B cell (primary cell): Measurements from ENCODE around the gene C2orf74. TPM values are rescaled to one million over a fixed set of nuclear protein-coding genes. Genes with fewer than 3 reads are reported as not detected.

ENCODE experiments used
- ATAC-seq: fragments of 200-7000 bp; cut with Tn5 transposase; one replicate; pipeline ENCODE4 v1.10.0; 2021; ENCODE audit warnings: low read depth, mild to moderate bottlenecking, moderate number of reproducible peaks, moderate library complexity
- CTCF ChIA-PET: fragments of 350-600 bp; sonication (Branson Sonifier 250); formaldehyde crosslinking; loops from one replicate; lab custom pipeline; 2021; ENCODE audit warnings: antibody characterized with exemption, inconsistent platforms; lab: Charles Lee
- POLR2A ChIA-PET: fragments of 350-600 bp; sonication (Branson Sonifier 250); formaldehyde crosslinking; loops from one replicate; lab custom pipeline; 2021; ENCODE audit warnings: antibody characterized with exemption; lab: Charles Lee
- DNase-seq: peaks from one replicate; pipeline ENCODE4 v3.0.0; 2013
- H2AFZ ChIP-seq: 2 replicates; pipeline ENCODE4 v1.6.1; 2012; ENCODE audit warnings: mild to moderate bottlenecking, low read depth, low read length; ENCODE audit not compliant: insufficient read depth, poor library complexity, severe bottlenecking
- H3K27ac ChIP-seq, 2 donors: 1 replicate in 1 of 2; 2 replicates in 1 of 2; pipeline ENCODE4 v1.5.1; 2012 to 2013; ENCODE audit warnings: low read length in 2 of 2, mild to moderate bottlenecking in 2 of 2, moderate library complexity in 1 of 2
- H3K27me3 ChIP-seq, 4 experiments: fragments of 200-600 bp in 1 of 4; sonication (generic) in 1 of 4; replicated peaks in 1 of 4; 1 replicate in 2 of 4; 2 replicates in 2 of 4; pipeline versions ENCODE4 v1.6.1 to v1.7.0; 2013 to 2016; ENCODE audit warnings: low read length in 3 of 4, mild to moderate bottlenecking in 2 of 4, mixed read lengths in 1 of 4, moderate library complexity in 1 of 4; ENCODE audit not compliant: insufficient read depth in 4 of 4, control insufficient read depth in 3 of 4; ENCODE audit errors: control extremely low read depth in 1 of 4
- H3K36me3 ChIP-seq, 2 experiments: replicated peaks in 1 of 2; 1 replicate in 1 of 2; 2 replicates in 1 of 2; pipeline versions ENCODE4 v1.6.1 to v1.7.1; 2013; ENCODE audit warnings: low read length in 1 of 2; ENCODE audit not compliant: insufficient read depth in 2 of 2, control insufficient read depth in 1 of 2; ENCODE audit errors: control extremely low read depth in 1 of 2, extremely low read depth in 1 of 2
- H3K4me1 ChIP-seq, 2 donors: fragments of 200-600 bp in 1 of 2; sonication (generic) in 1 of 2; 1 replicate in 1 of 2; 2 replicates in 1 of 2; pipeline versions ENCODE4 v1.5.1 to v1.6.1; 2013 to 2017; ENCODE audit warnings: low read length in 2 of 2; ENCODE audit not compliant: control insufficient read depth in 2 of 2, insufficient read depth in 2 of 2
- H3K4me2 ChIP-seq: replicated peaks from 2 replicates; pipeline ENCODE3; 2012; ENCODE audit warnings: mild to moderate bottlenecking, low read depth, low read length; ENCODE audit not compliant: poor library complexity, severe bottlenecking
- H3K4me3 ChIP-seq, 5 experiments: fragments of 200-600 bp in 1 of 5; sonication (generic) in 1 of 5; 1 replicate in 3 of 5; 2 replicates in 2 of 5; pipeline versions ENCODE4 v1.5.1 to v1.7.0; 2011 to 2016; ENCODE audit warnings: low read length in 4 of 5, mild to moderate bottlenecking in 4 of 5, low read depth in 2 of 5, control low read depth in 1 of 5, moderate library complexity in 1 of 5; ENCODE audit not compliant: insufficient read depth in 1 of 5; ENCODE audit errors: control extremely low read depth in 1 of 5, extremely low read depth in 1 of 5
- H3K79me2 ChIP-seq: fragments of 200-600 bp; sonication (generic); one replicate; pipeline ENCODE4 v1.6.0; 2016; ENCODE audit warnings: low read length; ENCODE audit not compliant: control insufficient read depth, insufficient read depth
- H3K9ac ChIP-seq: fragments of 200-600 bp; sonication (generic); 2 replicates; pipeline ENCODE4 v1.6.1; 2017; ENCODE audit warnings: mild to moderate bottlenecking, low read length, moderate library complexity
- H3K9me3 ChIP-seq, 3 donors: one replicate each; pipeline versions ENCODE4 v1.6.1 to v1.7.1; 2013; ENCODE audit warnings: low read length in 2 of 3; ENCODE audit not compliant: control insufficient read depth in 2 of 3, insufficient read depth in 1 of 3; ENCODE audit errors: control extremely low read depth in 1 of 3
- H4K20me1 ChIP-seq: 2 replicates; pipeline ENCODE4 v1.6.0; 2012; ENCODE audit warnings: mild to moderate bottlenecking, low read length; ENCODE audit not compliant: insufficient read depth, control insufficient read depth, poor library complexity, severe bottlenecking
- H3K27ac Mint-ChIP-seq: one replicate; pipeline ENCODE4 v1.8.0; 2021; ENCODE audit warnings: mixed read lengths
- H3K27me3 Mint-ChIP-seq: one replicate; pipeline ENCODE4 v1.8.0; 2021; ENCODE audit warnings: mixed read lengths
- H3K4me1 Mint-ChIP-seq: one replicate; pipeline ENCODE4 v1.8.0; 2021; ENCODE audit warnings: mixed read lengths
- H3K4me3 Mint-ChIP-seq: one replicate; pipeline ENCODE4 v1.8.0; 2021; ENCODE audit warnings: mixed read lengths
- H3K9me3 Mint-ChIP-seq: one replicate; pipeline ENCODE4 v1.8.0; 2022; ENCODE audit warnings: mixed read lengths; ENCODE audit not compliant: insufficient read depth
- CTCF ChIP-seq: fragments of 200-600 bp; IDR thresholded peaks from one replicate; pipeline ENCODE4 v1.8.0; 2022; ENCODE audit warnings: antibody characterized with exemption, mild to moderate bottlenecking
- EZH2 ChIP-seq: IDR thresholded peaks from 2 replicates; pipeline ENCODE4 v1.6.1; 2012; ENCODE audit warnings: borderline replicate concordance, low read depth, mild to moderate bottlenecking, moderate library complexity, low read length; ENCODE audit not compliant: insufficient read depth, poor library complexity, severe bottlenecking
- WGBS: methylation state at CpG from one replicate; pipeline ENCODE4 v1.1.5; 2013; ENCODE audit warnings: missing lambda C conversion rate; ENCODE audit not compliant: insufficient coverage; 5-methylcytosine and 5-hydroxymethylcytosine counted together
- intact Hi-C: fragments of 100-400 bp; cut with micrococcal nuclease; formaldehyde crosslinking; loops from one replicate; pipeline ENCODE4 v1.10.0; 2022
- polyA plus RNA-seq: library from polyadenylated mRNA; depleted of rRNA; stranded (reverse); fragments of >200 nt; gene quantifications from 2 replicates; pipeline ENCODE4 v1.2.3, GENCODE V29; 2012
- total RNA-seq, 2 donors: library from RNA; stranded (reverse); fragments of 120-200 nt in 1 of 2; gene quantifications; 1 replicate in 1 of 2; 2 replicates in 1 of 2; pipeline versions ENCODE4 v1.2.3 to v1.2.4, GENCODE V29; 2013 to 2022

C2orf74 gene
- total and polyA plus RNA-seq, 2 donors (not counting 1 experiment from before 2014, with no cell fraction given) = 11.1 to 16.2 TPM

GRCh38 chr2:61179701-61180639 lies 18.0 kb downstream of the C2orf74 start:
- H3K9me3 ChIP-seq = no peaks in the 10 kb centered on the region
- DNase-seq (no peak), ATAC-seq (no peak)
- H3K4me3 Mint-ChIP-seq = peak overlapping the region; percentile 16
- H3K27me3 ChIP-seq = no peaks in the 10 kb centered on the region
- ChIA-PET CTCF (no interaction called here), POLR2A (interaction anchor here (0.5 to 0.6 kb wide), 2 partner anchors 21 to 37 kb away, joined by 3 read pairs; no protein-coding TSS in a partner anchor)
- H3K27ac ChIP-seq = peak overlapping the region in 1 of 2 donors; percentile 26
- H3K4me3 ChIP-seq = no peak overlapping the region
- peaks cover 17 to 57% of the 10 kb centered on the region in 2 experiments for H3K36me3 ChIP-seq
- TF ChIP-seq EZH2 = no peak
- no peak for TF ChIP-seq CTCF
- peak overlapping the region; percentile 73 for H3K4me2 ChIP-seq
- 95% methylated on average over 12 of the region's 14 CpGs for WGBS
- peaks cover 58% of the 10 kb centered on the region for H3K4me1 Mint-ChIP-seq
- no peak overlapping the region for H2AFZ ChIP-seq
- intact Hi-C loops = loop anchor here (10.0 kb wide), 1 partner anchor 705 kb away; the partner anchor contains the start of gene CCT4
- H3K9ac ChIP-seq = no peak overlapping the region
- H3K79me2 ChIP-seq = peaks cover 48% of the 10 kb centered on the region
- peaks cover 19% of the 10 kb centered on the region for H4K20me1 ChIP-seq
- H3K4me1 ChIP-seq = peaks cover 26 to 42% of the 10 kb centered on the region in 2 donors
- peak overlapping the region; percentile 26 for H3K27ac Mint-ChIP-seq
- H3K9me3 Mint-ChIP-seq = no peaks in the 10 kb centered on the region
- H3K27me3 Mint-ChIP-seq = no peaks in the 10 kb centered on the region

- Histone ChIP-seq H3K27ac (peak overlapping the region in 1 of 2 donors; percentile 26), H3K4me1 (peaks cover 26 to 42% of the 10 kb centered on the region in 2 donors), H3K4me2 (peak overlapping the region; percentile 9), H3K9me3 (no peaks in the 10 kb centered on the region), H3K27me3 (no peaks in the 10 kb centered on the region), H4K20me1 (peaks cover 19% of the 10 kb centered on the region), H3K4me3 (no peak overlapping the region), H2AFZ (no peak overlapping the region), H3K79me2 (peaks cover 48% of the 10 kb centered on the region), H3K9ac (no peak overlapping the region), H3K36me3 (peaks cover 18 to 64% of the 10 kb centered on the region in 2 experiments)
- ATAC-seq = no peak
- POLR2A ChIA-PET = no interaction called here
- peaks cover 58% of the 10 kb centered on the region for H3K4me1 Mint-ChIP-seq
- intact Hi-C loops = no loop called here
- peak overlapping the region; percentile 16 for H3K4me3 Mint-ChIP-seq
- H3K27me3 Mint-ChIP-seq = no peaks in the 10 kb centered on the region
- H3K27ac Mint-ChIP-seq = peak overlapping the region; percentile 53
- TF ChIP-seq EZH2 = no peak
- DNase-seq = no peak
- no peaks in the 10 kb centered on the region for H3K9me3 Mint-ChIP-seq
- 100% methylated on average over 3 of the region's 6 CpGs for WGBS
- CTCF ChIA-PET = no interaction called here
Observed at GRCh38 chr2:61180686-61181085, 18.7 kb downstream of the C2orf74 start.
